ENCODE results near the gene STARD6. TPM values are rescaled to one million over a fixed set of nuclear protein-coding genes. Genes with fewer than 3 reads are reported as not detected.

The STARD6 gene
- total RNA-seq, 2 experiments from 2014 or later = not detected

GRCh38 chr18:54296062-54296461, 61.6 kb downstream of the STARD6 start:
- Mint-ChIP-seq H3K36me3 (ENCODE audit: low read depth) (peaks cover 6% of the 10 kb centered on the region), H3K4me1 (ENCODE audit: low read depth) (no peaks in the 10 kb centered on the region), H3K27me3 (no peaks in the 10 kb centered on the region), H3K4me3 (no peak overlapping the region), H3K27ac (no peak overlapping the region), H3K9me3 (peaks cover 6% of the 10 kb centered on the region)
- intact Hi-C loops (cut with micrococcal nuclease) = no loop called here
- ATAC-seq = no peak
- no peak for DNase-seq
- CTCF ChIA-PET = no interaction called here
- no peak for TF ChIP-seq CTCF (IDR thresholded peaks at IDR 0.05)
- POLR2A ChIA-PET = no interaction called here

GRCh38 chr18:54294274-54294673, 63.4 kb downstream of the STARD6 start:
- POLR2A ChIA-PET = no interaction called here
- TF ChIP-seq CTCF (IDR thresholded peaks at IDR 0.05) = no peak
- H3K4me1 Mint-ChIP-seq (ENCODE audit: low read depth) = no peaks in the 10 kb centered on the region
- H3K4me3 Mint-ChIP-seq = no peak overlapping the region
- no peaks in the 10 kb centered on the region for H3K27me3 Mint-ChIP-seq
- CTCF ChIA-PET = no interaction called here
- DNase-seq (no peak), ATAC-seq (no peak)
- peaks cover 4% of the 10 kb centered on the region for H3K9me3 Mint-ChIP-seq
- intact Hi-C loops (cut with micrococcal nuclease) = no loop called here
- peaks cover 16% of the 10 kb centered on the region for H3K36me3 Mint-ChIP-seq (ENCODE audit: low read depth)
- H3K27ac Mint-ChIP-seq = no peak overlapping the region

- ChIA-PET CTCF (interaction anchor here (0.6 to 3.3 kb wide), 6 partner anchors 8 to 111 kb away, joined by 3 to 23 read pairs (median 4); partner anchors contain the start of gene POLI), POLR2A (interaction anchor here (0.6 to 1.0 kb wide), 4 partner anchors 15 to 62 kb away, joined by 3 to 4 read pairs (median 3); no protein-coding TSS in a partner anchor)
- intact Hi-C loops (cut with micrococcal nuclease) = loop anchor here (5.0 kb wide), 2 partner anchors 72 to 138 kb away; partner anchors contain the start of genes C18orf54 and STARD6
- H3K27me3 Mint-ChIP-seq = no peaks in the 10 kb centered on the region
- H3K36me3 Mint-ChIP-seq (ENCODE audit: low read depth) = peaks cover 46% of the 10 kb centered on the region
- H3K4me3 Mint-ChIP-seq = peak overlapping the region; percentile 18
- H3K27ac Mint-ChIP-seq = peak overlapping the region; percentile 86
- DNase-seq = peak; percentile 92
- ATAC-seq = peak; percentile 97
- H3K4me1 Mint-ChIP-seq (ENCODE audit: low read depth) = peaks cover 28% of the 10 kb centered on the region
- H3K9me3 Mint-ChIP-seq = peaks cover 1% of the 10 kb centered on the region
- TF ChIP-seq CTCF (IDR thresholded peaks at IDR 0.05) = no peak
Observed at GRCh38 chr18:54284981-54285785, 72.5 kb downstream of the STARD6 start.

- peaks cover 31% of the 10 kb centered on the region for H3K4me1 Mint-ChIP-seq (ENCODE audit: low read depth)
- ATAC-seq (peak; percentile 52), DNase-seq (peak; percentile 28)
- no peak for TF ChIP-seq CTCF (IDR thresholded peaks at IDR 0.05)
- peaks cover 44% of the 10 kb centered on the region for H3K36me3 Mint-ChIP-seq (ENCODE audit: low read depth)
- peak overlapping the region; percentile 86 for H3K27ac Mint-ChIP-seq
- CTCF ChIA-PET = interaction anchor here (0.6 to 3.3 kb wide), 4 partner anchors 14 to 111 kb away, joined by 3 to 23 read pairs (median 7); partner anchors contain the start of gene POLI
- H3K27me3 Mint-ChIP-seq = no peaks in the 10 kb centered on the region
- H3K4me3 Mint-ChIP-seq = peak overlapping the region; percentile 18
- POLR2A ChIA-PET = interaction anchor here (0.7 to 1.0 kb wide), 2 partner anchors 15 to 62 kb away, joined by 3 read pairs; no protein-coding TSS in a partner anchor
- no peaks in the 10 kb centered on the region for H3K9me3 Mint-ChIP-seq
- intact Hi-C loops (cut with micrococcal nuclease) = no loop called here
Observed at GRCh38 chr18:54284535-54284934, 73.1 kb downstream of the STARD6 start.

- CTCF ChIA-PET = interaction anchor here (2.6 kb wide), 1 partner anchor 10 kb away, joined by 15 read pairs; the partner anchor contains the start of gene POLI
- DNase-seq (peak; percentile 15), ATAC-seq (no peak)
- intact Hi-C loops (cut with micrococcal nuclease) = no loop called here
- Mint-ChIP-seq H3K9me3 (no peaks in the 10 kb centered on the region), H3K4me1 (ENCODE audit: low read depth) (peaks cover 32% of the 10 kb centered on the region), H3K27ac (no peak overlapping the region), H3K4me3 (no peak overlapping the region), H3K27me3 (no peaks in the 10 kb centered on the region), H3K36me3 (ENCODE audit: low read depth) (peaks cover 25% of the 10 kb centered on the region)
- POLR2A ChIA-PET = no interaction called here
- TF ChIP-seq CTCF (IDR thresholded peaks at IDR 0.05) = no peak
Observed at GRCh38 chr18:54280220-54280569, 77.5 kb downstream of the STARD6 start.

Measured in activated CD8-positive, alpha-beta T cell treated with anti-CD3 and anti-CD28 coated beads for 36 hours (primary cell).